IMR-90 (cell line): ENCODE data around the gene KNG1. TPM values are rescaled to one million over a fixed set of nuclear protein-coding genes. Genes with fewer than 3 reads are reported as not detected.

Experiments
- ATAC-seq: fragments of 200-7000 bp; cut with Tn5 transposase; 2 replicates; pipeline ENCODE4 v1.9.1; 2020; ENCODE audit warnings: low read depth, mild to moderate bottlenecking, moderate library complexity
- BruUV-seq: library from RNA; stranded (reverse); fragments of 400-500 nt; replicated peaks from 2 replicates; lab custom pipeline; 2021; lab: Mats Ljungman, UMichigan
- CTCF ChIA-PET: fragments of 300-600 bp; formaldehyde crosslinking; extraction: SDS; loops from one replicate; lab custom pipeline; 2021; ENCODE audit warnings: antibody characterized with exemption; lab: Yijun Ruan, JAX
- POLR2A ChIA-PET: fragments of 300-600 bp; sonication (Branson Sonifier 250); formaldehyde crosslinking; loops from one replicate; lab custom pipeline; 2022; ENCODE audit warnings: antibody characterized with exemption; ENCODE audit not compliant: unreplicated experiment; lab: Charles Lee
- DNase-seq: peaks from one replicate; pipeline ENCODE4 v3.0.0; 2013
- H2AFZ ChIP-seq: replicated peaks from 2 replicates; pipeline ENCODE3; 2013; ENCODE audit warnings: low read length, mild to moderate bottlenecking; ENCODE audit not compliant: poor library complexity
- H2AK5ac ChIP-seq: 2 replicates; pipeline ENCODE4 v1.6.1; 2013; ENCODE audit warnings: low read depth, low read length, inconsistent platforms
- H2AK9ac ChIP-seq: replicated peaks from 2 replicates; pipeline ENCODE3; 2013; ENCODE audit warnings: mild to moderate bottlenecking, low read depth, low read length, moderate library complexity; ENCODE audit not compliant: poor library complexity
- H2BK120ac ChIP-seq: 2 replicates; pipeline ENCODE4 v1.6.1; 2013; ENCODE audit warnings: low read depth, low read length, inconsistent platforms
- H2BK15ac ChIP-seq: 3 replicates; pipeline ENCODE4 v1.6.1; 2013; ENCODE audit warnings: low read depth, low read length, inconsistent platforms
- H2BK20ac ChIP-seq: 2 replicates; pipeline ENCODE4 v1.6.1; 2013; ENCODE audit warnings: low read depth, mild to moderate bottlenecking, inconsistent platforms, low read length, moderate library complexity
- H2BK5ac ChIP-seq: 2 replicates; pipeline ENCODE4 v1.6.1; 2013; ENCODE audit warnings: mild to moderate bottlenecking, low read depth, low read length, inconsistent platforms; ENCODE audit not compliant: poor library complexity, severe bottlenecking
- H3K14ac ChIP-seq: replicated peaks from 2 replicates; pipeline ENCODE4 v1.6.1; 2013; ENCODE audit warnings: low read depth, low read length, inconsistent platforms
- H3K18ac ChIP-seq: 2 replicates; pipeline ENCODE4 v1.6.1; 2013; ENCODE audit warnings: low read depth, low read length, control low read depth
- H3K23ac ChIP-seq: 2 replicates; pipeline ENCODE4 v1.6.1; 2013; ENCODE audit warnings: low read depth, low read length, inconsistent platforms
- H3K27ac ChIP-seq: 2 replicates; pipeline ENCODE4 v1.5.1; 2013; ENCODE audit warnings: mild to moderate bottlenecking, control low read depth, low read length; ENCODE audit not compliant: insufficient read depth
- H3K27me3 ChIP-seq: 2 replicates; pipeline ENCODE4 v1.6.1; 2013; ENCODE audit warnings: low read length; ENCODE audit not compliant: control insufficient read depth, insufficient read depth
- H3K36me3 ChIP-seq: 2 replicates; pipeline ENCODE4 v1.6.1; 2013; ENCODE audit warnings: low read length, mixed read lengths; ENCODE audit not compliant: control insufficient read depth, insufficient read depth
- H3K4ac ChIP-seq: 2 replicates; pipeline ENCODE4 v1.6.1; 2013; ENCODE audit warnings: low read depth, low read length, inconsistent platforms
- H3K4me1 ChIP-seq: 2 replicates; pipeline ENCODE4 v1.6.1; 2013; ENCODE audit warnings: low read length, mixed read lengths; ENCODE audit not compliant: control insufficient read depth, insufficient read depth
- H3K4me2 ChIP-seq: 2 replicates; pipeline ENCODE4 v1.6.1; 2013; ENCODE audit warnings: low read depth, mild to moderate bottlenecking, control low read depth, low read length, moderate library complexity
- H3K4me3 ChIP-seq: 2 replicates; pipeline ENCODE4 v1.5.1; 2013; ENCODE audit warnings: low read depth, mild to moderate bottlenecking, control low read depth, low read length, moderate library complexity; ENCODE audit not compliant: insufficient read depth
- H3K56ac ChIP-seq: 2 replicates; pipeline ENCODE4 v1.6.1; 2013; ENCODE audit warnings: low read length, inconsistent platforms; ENCODE audit not compliant: insufficient read depth; ENCODE audit errors: extremely low read depth
- H3K79me1 ChIP-seq, 2 experiments: 2 replicates each; pipeline ENCODE4 v1.6.1; 2013; ENCODE audit warnings: low read length in 2 of 2, inconsistent platforms in 1 of 2, low read depth in 1 of 2
- H3K9ac ChIP-seq: 2 replicates; pipeline ENCODE4 v1.6.1; 2013; ENCODE audit warnings: low read depth, low read length, control low read depth
- H3K9me1 ChIP-seq: 2 replicates; pipeline ENCODE4 v1.6.1; 2013; ENCODE audit warnings: low read length, inconsistent platforms; ENCODE audit not compliant: insufficient read depth
- H3K9me3 ChIP-seq: 2 replicates; pipeline ENCODE4 v1.6.1; 2013; ENCODE audit warnings: low read length; ENCODE audit not compliant: control insufficient read depth, insufficient read depth
- H4K20me1 ChIP-seq: 2 replicates; pipeline ENCODE4 v1.6.1; 2013; ENCODE audit warnings: low read length, inconsistent platforms; ENCODE audit not compliant: insufficient read depth
- H4K5ac ChIP-seq: 2 replicates; pipeline ENCODE4 v1.6.1; 2013; ENCODE audit warnings: mild to moderate bottlenecking, low read depth, low read length, control low read depth
- H4K8ac ChIP-seq, 2 experiments: 2 replicates each; pipeline ENCODE4 v1.6.1; 2013; ENCODE audit warnings: low read depth in 2 of 2, low read length in 2 of 2, control low read depth in 1 of 2, inconsistent platforms in 1 of 2
- H4K91ac ChIP-seq: 2 replicates; pipeline ENCODE4 v1.6.1; 2013; ENCODE audit warnings: low read depth, low read length, inconsistent platforms; ENCODE audit not compliant: insufficient read depth
- CHD1 ChIP-seq: IDR thresholded peaks from 2 replicates; pipeline ENCODE4 v1.6.1; 2012; ENCODE audit warnings: low read depth, low read length, improper control_type of control experiment
- CTCF ChIP-seq: conservative IDR thresholded peaks from 2 replicates; pipeline ENCODE4 v1.5.1; 2012; ENCODE audit warnings: mild to moderate bottlenecking, low read depth, low read length, improper control_type of control experiment
- FOS ChIP-seq: fragments of 150-350 bp; IDR thresholded peaks from 2 replicates; pipeline ENCODE4 v1.6.1; 2016; ENCODE audit warnings: low read depth, low read length
- MAZ ChIP-seq: IDR thresholded peaks from 2 replicates; pipeline ENCODE4 v1.6.1; 2012; ENCODE audit warnings: low read depth, mild to moderate bottlenecking, low read length, improper control_type of control experiment, moderate library complexity, borderline replicate concordance
- MXI1 ChIP-seq: IDR thresholded peaks from 2 replicates; pipeline ENCODE4 v1.6.1; 2012; ENCODE audit warnings: low read depth, mild to moderate bottlenecking, low read length, moderate library complexity, borderline replicate concordance
- RAD21 ChIP-seq: IDR thresholded peaks from 2 replicates; pipeline ENCODE4 v1.6.1; 2012; ENCODE audit warnings: low read length, improper control_type of control experiment
- RCOR1 ChIP-seq: IDR thresholded peaks from 2 replicates; pipeline ENCODE4 v1.6.1; 2012; ENCODE audit warnings: mild to moderate bottlenecking, low read length, improper control_type of control experiment; ENCODE audit not compliant: insufficient replicate concordance
- USF2 ChIP-seq: fragments of 150-350 bp; IDR thresholded peaks from 2 replicates; pipeline ENCODE4 v1.6.1; 2017; ENCODE audit warnings: mild to moderate bottlenecking, antibody characterized with exemption, low read length, low read depth
- WGBS, 2 experiments: methylation state at CpG; one replicate each; pipeline versions ENCODE4 v1.1.5 to v1.1.7; 2013; ENCODE audit warnings: missing lambda C conversion rate in 2 of 2; ENCODE audit not compliant: insufficient read length in 1 of 2; ENCODE audit errors: extremely low coverage in 2 of 2; 5-methylcytosine and 5-hydroxymethylcytosine counted together
- dilution Hi-C: fragments of 300-500 bp; cut with HindIII; formaldehyde crosslinking; loops from one replicate; pipeline ENCODE4 v1.14.3; 2018; ENCODE audit warnings: low sequenced_read_pairs; ENCODE audit not compliant: unreplicated experiment
- in situ Hi-C: fragments of 300-500 bp; cut with MboI; formaldehyde crosslinking; loops from 3 replicates; pipeline ENCODE4 v1.14.3; 2019; ENCODE audit warnings: low sequenced_read_pairs, inconsistent platforms, mixed read lengths
- intact Hi-C: fragments of 100-400 bp; cut with micrococcal nuclease; formaldehyde crosslinking; loops from 2 replicates; pipeline ENCODE4 v1.10.0; 2022
- polyA plus RNA-seq, 3 experiments: library from polyadenylated mRNA; depleted of rRNA; stranded (reverse); fragments of >200 nt; gene quantifications; 2 replicates each; pipeline ENCODE4 v1.2.3, GENCODE V29; 2012; ENCODE audit warnings: low replicate concordance in 1 of 3
- total RNA-seq: library from RNA; depleted of rRNA; stranded (reverse); fragments of >200 nt; gene quantifications from 2 replicates; pipeline ENCODE4 v1.2.3, GENCODE V29; 2012

Gene KNG1
- total and polyA plus RNA-seq, 2 of the 4 experiments (the other 2 are of a cell fraction) = not detected

- no peak overlapping the region for H3K4ac ChIP-seq
- no peak overlapping the region for H3K14ac ChIP-seq
- peak overlapping the region; percentile 61; the same call in 1 of the 3 replicates for H2BK15ac ChIP-seq
- TF ChIP-seq MAZ (no peak), FOS (no peak), CTCF (no peak), CHD1 (no peak), MXI1 (no peak), USF2 (no peak), RCOR1 (no peak), RAD21 (no peak)
- no peak overlapping the region for H2AK9ac ChIP-seq
- WGBS, 2 experiments = no CpG with 5 or more reads among the region's 7 CpGs
- H2BK120ac ChIP-seq = no peak overlapping the region
- no peak overlapping the region for H4K5ac ChIP-seq
- H3K36me3 ChIP-seq = no peaks in the 10 kb centered on the region
- no peak overlapping the region for H3K9ac ChIP-seq
- POLR2A ChIA-PET = no interaction called here
- no peak for DNase-seq
- H3K4me2 ChIP-seq = no peak overlapping the region
- H2BK20ac ChIP-seq = no peak overlapping the region
- no peak overlapping the region for H2AFZ ChIP-seq
- no TSS peak for BruUV-seq
- no peak overlapping the region for H3K18ac ChIP-seq
- no peak overlapping the region for H4K91ac ChIP-seq
- H3K23ac ChIP-seq = no peak overlapping the region
- in situ Hi-C loops (no loop called here), dilution Hi-C loops (no loop called here), intact Hi-C loops (no loop called here)
- no peak overlapping the region for H4K8ac ChIP-seq
- H3K79me1 ChIP-seq = no peaks in the 10 kb centered on the region
- CTCF ChIA-PET = interaction anchor here (0.7 kb wide), 1 partner anchor 360 kb away, joined by 4 read pairs; no protein-coding TSS in a partner anchor
- H3K9me1 ChIP-seq = no peaks in the 10 kb centered on the region
- H3K9me3 ChIP-seq = no peaks in the 10 kb centered on the region
- no peak for ATAC-seq
- no peaks in the 10 kb centered on the region for H4K20me1 ChIP-seq
- H3K27me3 ChIP-seq = no peaks in the 10 kb centered on the region
- no peak overlapping the region for H3K56ac ChIP-seq
- H3K4me1 ChIP-seq = no peaks in the 10 kb centered on the region
- no peak overlapping the region for H3K4me3 ChIP-seq
- no peak overlapping the region for H3K27ac ChIP-seq
- no peak overlapping the region for H2BK5ac ChIP-seq
- H2AK5ac ChIP-seq = peak overlapping the region; percentile 7; the same call in 1 of the 2 replicates
These were observed 36.8 kb downstream of the KNG1 start for GRCh38 chr3:186754006-186754405.
